BJ (cell line): ENCODE measurements around the gene ATP2A1. TPM values are rescaled to one million over a fixed set of nuclear protein-coding genes. Genes with fewer than 3 reads are reported as not detected.

Experiments
- CTCF ChIA-PET: fragments of 350-600 bp; formaldehyde crosslinking; extraction: SDS; loops from one replicate; lab custom pipeline; 2021; ENCODE audit warnings: antibody characterized with exemption, inconsistent platforms; lab: Yijun Ruan, JAX
- POLR2A ChIA-PET: fragments of 300-600 bp; sonication (Branson Sonifier 250); formaldehyde crosslinking; extraction: SDS; loops from one replicate; lab custom pipeline; 2021; ENCODE audit warnings: antibody characterized with exemption; lab: Charles Lee
- DNase-seq: peaks from one replicate; pipeline ENCODE4 v3.0.0-alpha.2; 2011; ENCODE audit warnings: low read depth
- H3K27me3 ChIP-seq: 2 replicates; pipeline ENCODE4 v1.6.0; 2011; ENCODE audit warnings: low read length; ENCODE audit not compliant: control insufficient read depth, insufficient read depth
- H3K36me3 ChIP-seq: 2 replicates; pipeline ENCODE4 v1.5.1; 2011; ENCODE audit warnings: low read length; ENCODE audit not compliant: control insufficient read depth, insufficient read depth
- H3K4me3 ChIP-seq: 2 replicates; pipeline ENCODE4 v1.5.1; 2011; ENCODE audit warnings: low read depth, mild to moderate bottlenecking, control low read depth, low read length
- CTCF ChIP-seq: IDR thresholded peaks from 2 replicates; pipeline ENCODE4 v1.5.1; 2011; ENCODE audit warnings: low read depth, mild to moderate bottlenecking, control low read depth, inconsistent platforms, low read length, moderate library complexity; ENCODE audit not compliant: insufficient read depth
- polyA plus RNA-seq: library from polyadenylated mRNA; depleted of rRNA; stranded (reverse); fragments of >200 nt; gene quantifications from 2 replicates; pipeline ENCODE4 v1.2.3, GENCODE V29; 2011

The ATP2A1 gene
- polyA plus RNA-seq, 1 experiment, result 0.44 TPM

- CTCF ChIA-PET, result interaction anchor here (2.9 kb wide), 1 partner anchor 13 kb away, joined by 20 read pairs; no protein-coding TSS in a partner anchor
- POLR2A ChIA-PET, result no interaction called here
- no peak for TF ChIP-seq CTCF
Observed at GRCh38 chr16:28931801-28932225, 53.5 kb downstream of the ATP2A1 start, which contains the start of gene CD19. Gene CD19 (plus strand): TSS chr16:28931971. CDS start chr16:28932001, 30 bp downstream.

DNA sequence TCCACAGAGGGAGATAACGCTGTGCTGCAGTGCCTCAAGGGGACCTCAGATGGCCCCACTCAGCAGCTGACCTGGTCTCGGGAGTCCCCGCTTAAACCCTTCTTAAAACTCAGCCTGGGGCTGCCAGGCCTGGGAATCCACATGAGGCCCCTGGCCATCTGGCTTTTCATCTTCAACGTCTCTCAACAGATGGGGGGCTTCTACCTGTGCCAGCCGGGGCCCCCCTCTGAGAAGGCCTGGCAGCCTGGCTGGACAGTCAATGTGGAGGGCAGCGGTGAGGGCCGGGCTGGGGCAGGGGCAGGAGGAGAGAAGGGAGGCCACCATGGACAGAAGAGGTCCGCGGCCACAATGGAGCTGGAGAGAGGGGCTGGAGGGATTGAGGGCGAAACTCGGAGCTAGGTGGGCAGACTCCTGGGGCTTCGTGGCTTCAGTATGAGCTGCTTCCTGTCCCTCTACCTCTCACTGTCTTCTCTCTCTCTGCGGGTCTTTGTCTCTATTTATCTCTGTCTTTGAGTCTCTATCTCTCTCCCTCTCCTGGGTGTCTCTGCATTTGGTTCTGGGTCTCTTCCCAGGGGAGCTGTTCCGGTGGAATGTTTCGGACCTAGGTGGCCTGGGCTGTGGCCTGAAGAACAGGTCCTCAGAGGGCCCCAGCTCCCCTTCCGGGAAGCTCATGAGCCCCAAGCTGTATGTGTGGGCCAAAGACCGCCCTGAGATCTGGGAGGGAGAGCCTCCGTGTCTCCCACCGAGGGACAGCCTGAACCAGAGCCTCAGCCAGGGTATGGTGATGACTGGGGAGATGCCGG lies 54.3 kb downstream of the ATP2A1 start:
- H3K27me3 ChIP-seq, result no peaks in the 10 kb centered on the region
- ChIA-PET CTCF (interaction anchor here (1.5 to 2.9 kb wide), 2 partner anchors 12 to 86 kb away, joined by 5 to 20 read pairs; partner anchors contain the start of gene TUFM), POLR2A (no interaction called here)
- H3K36me3 ChIP-seq, result no peaks in the 10 kb centered on the region
- no peak overlapping the region for H3K4me3 ChIP-seq
- no peak for TF ChIP-seq CTCF
- no peak for DNase-seq

More at GRCh38 chr16:28931801-28932225, 53.5 kb downstream of the ATP2A1 start, which contains the start of gene CD19:
- no peak within 1 kb of the TSS for H3K4me3 ChIP-seq
- no peaks in the 10 kb centered on the region for H3K27me3 ChIP-seq
- H3K36me3 ChIP-seq, result no peaks in the 10 kb centered on the region
- DNase-seq, result no peak

DNA sequence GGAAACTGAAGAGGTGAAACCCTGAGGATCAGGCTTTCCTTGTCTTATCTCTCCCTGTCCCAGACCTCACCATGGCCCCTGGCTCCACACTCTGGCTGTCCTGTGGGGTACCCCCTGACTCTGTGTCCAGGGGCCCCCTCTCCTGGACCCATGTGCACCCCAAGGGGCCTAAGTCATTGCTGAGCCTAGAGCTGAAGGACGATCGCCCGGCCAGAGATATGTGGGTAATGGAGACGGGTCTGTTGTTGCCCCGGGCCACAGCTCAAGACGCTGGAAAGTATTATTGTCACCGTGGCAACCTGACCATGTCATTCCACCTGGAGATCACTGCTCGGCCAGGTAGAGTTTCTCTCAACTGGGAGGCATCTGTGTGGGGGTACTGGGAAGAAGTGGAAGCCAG lies 54.9 kb downstream of the ATP2A1 start:
- no peak for TF ChIP-seq CTCF
- Histone ChIP-seq H3K36me3 (no peaks in the 10 kb centered on the region), H3K27me3 (no peaks in the 10 kb centered on the region), H3K4me3 (no peak overlapping the region)
- DNase-seq, result no peak
- CTCF ChIA-PET, result interaction anchor here (1.5 to 2.9 kb wide), 2 partner anchors 11 to 86 kb away, joined by 5 to 20 read pairs; partner anchors contain the start of gene TUFM
- POLR2A ChIA-PET, result no interaction called here

DNA sequence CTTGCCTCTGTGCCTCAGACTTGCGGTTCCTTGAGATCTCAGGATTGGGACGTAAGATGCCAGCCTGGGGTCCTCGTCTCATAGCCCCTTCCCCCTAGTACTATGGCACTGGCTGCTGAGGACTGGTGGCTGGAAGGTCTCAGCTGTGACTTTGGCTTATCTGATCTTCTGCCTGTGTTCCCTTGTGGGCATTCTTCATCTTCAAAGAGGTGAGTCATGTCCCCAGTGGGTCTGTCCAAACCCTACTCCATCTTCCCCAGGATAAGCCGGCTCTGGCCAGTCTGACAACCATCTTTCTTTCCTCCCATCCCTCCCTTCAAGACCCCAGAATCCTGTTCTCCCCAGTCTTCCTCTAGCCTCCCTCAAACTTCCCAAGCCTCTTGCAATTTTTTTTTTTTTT lies 57.1 kb downstream of the ATP2A1 start:
- CTCF ChIA-PET, result interaction anchor here (1.0 to 3.4 kb wide), 2 partner anchors 10 to 61 kb away, joined by 3 to 17 read pairs; no protein-coding TSS in a partner anchor

More for the DNA sequence above, 57.1 kb downstream of the ATP2A1 start:
- no peak overlapping the region for H3K4me3 ChIP-seq
- DNase-seq, result no peak
- no peak for TF ChIP-seq CTCF
- POLR2A ChIA-PET, result no interaction called here
- H3K27me3 ChIP-seq, result no peaks in the 10 kb centered on the region
- H3K36me3 ChIP-seq, result no peaks in the 10 kb centered on the region
